Activated CD4-positive, alpha-beta T cell treated with anti-CD3 and anti-CD28 coated beads, Interleukin-2, amount 50 U/mL, for 48 hours (primary cell): Measurements from ENCODE around the gene SKIDA1.
A peak's percentile ranks its signal among the peaks of the same experiment; 100 is the strongest.

Source experiments
- DNase-seq, 2 experiments: peaks; one replicate each; pipeline ENCODE4 v3.0.0-alpha.2; 2020

Gene SKIDA1

GRCh38 chr10:21528236-21529031 is 3.0 kb upstream of the SKIDA1 start:
- no peak for DNase-seq

GRCh38 chr10:21527598-21528235 is 2.2 kb upstream of the SKIDA1 start:
- no peak for DNase-seq

GRCh38 chr10:21526860-21527597 is 1.5 kb upstream of the SKIDA1 start:
- peak; percentile 53 to 60 for DNase-seq

GRCh38 chr10:21526188-21526859 is 842 bp upstream of the SKIDA1 start:
- peak; percentile 66 to 69 for DNase-seq

DNA sequence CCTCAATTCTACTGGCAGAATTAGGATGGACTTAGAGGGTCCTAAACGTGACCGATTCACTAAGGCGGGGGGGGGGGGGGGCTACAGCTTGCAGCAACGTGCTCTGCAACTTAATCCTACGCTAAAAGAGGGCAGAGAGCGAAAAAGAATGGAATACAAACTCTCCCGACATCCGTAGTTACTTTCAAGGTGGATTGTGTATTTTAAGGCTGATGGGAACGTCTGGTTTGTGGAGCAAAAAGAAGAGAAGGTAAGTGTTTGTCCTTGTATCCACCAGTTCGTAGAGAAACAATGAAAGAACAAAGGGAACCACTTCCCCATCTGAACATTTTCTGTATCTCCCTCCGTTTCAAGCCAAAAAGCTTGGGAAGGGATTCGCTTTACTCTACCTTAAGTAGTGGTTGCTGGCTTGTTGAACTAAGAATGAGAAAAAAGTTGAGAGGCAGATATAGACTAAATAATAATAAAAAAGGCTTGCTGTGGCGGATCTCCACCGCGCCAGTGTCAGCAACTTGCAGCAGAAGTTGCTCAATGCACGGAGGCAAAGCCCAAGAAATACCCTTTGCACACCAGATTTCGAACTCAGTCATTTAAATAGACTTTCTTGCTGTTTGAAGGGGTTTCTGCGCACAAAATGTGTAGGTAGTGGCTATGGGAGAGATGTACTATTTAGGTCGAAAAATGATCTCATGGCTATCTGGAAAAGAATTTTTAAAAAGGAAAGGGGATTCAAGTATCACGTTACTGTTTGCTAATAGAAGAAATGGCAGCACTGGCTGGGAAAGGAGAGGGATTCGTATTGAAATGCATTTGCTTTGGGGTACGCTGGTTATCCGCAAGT is 736 bp downstream of the SKIDA1 start:
- no peak for DNase-seq

- no peak for DNase-seq
These were observed 1.4 kb downstream of the SKIDA1 start for GRCh38 chr10:21524131-21524525.

GRCh38 chr10:21523557-21524008 is 1.9 kb downstream of the SKIDA1 start:
- no peak for DNase-seq

DNA sequence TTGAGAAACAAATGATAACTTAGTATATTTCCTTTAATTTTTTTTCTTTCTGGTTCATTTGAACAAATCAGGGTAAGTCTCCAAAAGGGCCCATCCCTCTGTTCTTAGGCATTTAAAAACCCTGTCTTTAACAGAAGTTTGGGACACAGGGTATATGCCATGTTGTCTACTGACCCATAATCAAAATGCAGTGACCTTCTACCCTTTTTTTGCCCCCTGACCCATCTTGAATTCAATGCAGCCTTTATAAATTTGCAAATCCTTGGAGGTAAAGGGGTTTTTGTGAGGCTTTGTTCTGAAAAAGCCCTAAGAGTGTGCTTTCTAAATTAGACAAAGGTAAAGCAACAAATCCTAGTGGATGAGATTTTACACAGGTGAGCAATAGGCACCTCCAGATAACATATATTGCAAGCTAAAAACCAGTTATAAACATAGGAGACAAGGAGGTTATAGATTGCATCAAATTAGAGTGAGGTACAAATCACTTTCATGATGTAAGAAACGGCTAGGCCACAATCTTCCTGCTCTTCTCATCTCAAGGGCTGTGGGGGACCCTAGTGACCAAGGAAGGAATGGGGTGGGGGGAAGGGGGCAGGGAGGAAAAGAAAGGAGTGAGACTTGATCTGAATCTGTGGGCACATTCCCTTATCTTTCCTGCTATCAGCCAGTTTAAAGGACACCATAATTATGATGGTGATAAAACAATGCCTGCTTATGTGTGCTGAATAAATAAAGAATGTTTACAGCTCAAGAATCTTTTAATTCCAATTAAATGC is 2.7 kb downstream of the SKIDA1 start:
- no peak for DNase-seq

GRCh38 chr10:21521751-21522533 is 3.5 kb downstream of the SKIDA1 start:
- DNase-seq, result no peak

GRCh38 chr10:21520949-21521348 is 4.5 kb downstream of the SKIDA1 start:
- no peak for DNase-seq

GRCh38 chr10:21520509-21520908 is 5.0 kb downstream of the SKIDA1 start:
- DNase-seq, result no peak

DNA sequence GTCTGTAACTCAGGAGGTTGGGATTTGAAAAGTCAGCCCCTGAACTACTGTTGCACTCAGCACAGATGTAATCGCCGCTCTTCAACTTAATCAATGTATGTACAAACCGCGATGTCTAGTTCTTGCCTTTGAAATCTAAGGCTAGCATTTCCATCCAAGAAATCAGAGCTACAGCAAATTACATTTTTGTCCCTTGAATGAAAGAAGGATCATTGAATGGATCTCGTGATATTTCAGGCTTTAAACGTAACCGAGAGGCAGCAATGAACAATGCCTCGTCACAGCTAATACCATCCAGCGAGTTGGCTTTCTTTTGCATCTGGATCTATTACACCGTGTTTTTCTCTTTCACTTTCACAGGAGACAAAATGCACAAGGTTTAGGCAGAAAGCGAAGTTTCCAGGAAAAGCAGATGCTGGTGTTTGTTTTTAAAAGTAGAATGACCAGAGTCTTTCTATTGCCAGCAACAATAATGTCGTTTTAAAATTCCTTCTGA is 5.5 kb downstream of the SKIDA1 start:
- DNase-seq, result no peak

GRCh38 chr10:21519397-21519933 is 6.0 kb downstream of the SKIDA1 start:
- DNase-seq, result no peak

GRCh38 chr10:21518641-21519396 is 6.7 kb downstream of the SKIDA1 start:
- no peak for DNase-seq

- no peak for DNase-seq
These were observed 7.3 kb downstream of the SKIDA1 start for GRCh38 chr10:21518149-21518640.

GRCh38 chr10:21517134-21518031 is 8.1 kb downstream of the SKIDA1 start:
- peak; percentile 32 to 47 for DNase-seq

DNA sequence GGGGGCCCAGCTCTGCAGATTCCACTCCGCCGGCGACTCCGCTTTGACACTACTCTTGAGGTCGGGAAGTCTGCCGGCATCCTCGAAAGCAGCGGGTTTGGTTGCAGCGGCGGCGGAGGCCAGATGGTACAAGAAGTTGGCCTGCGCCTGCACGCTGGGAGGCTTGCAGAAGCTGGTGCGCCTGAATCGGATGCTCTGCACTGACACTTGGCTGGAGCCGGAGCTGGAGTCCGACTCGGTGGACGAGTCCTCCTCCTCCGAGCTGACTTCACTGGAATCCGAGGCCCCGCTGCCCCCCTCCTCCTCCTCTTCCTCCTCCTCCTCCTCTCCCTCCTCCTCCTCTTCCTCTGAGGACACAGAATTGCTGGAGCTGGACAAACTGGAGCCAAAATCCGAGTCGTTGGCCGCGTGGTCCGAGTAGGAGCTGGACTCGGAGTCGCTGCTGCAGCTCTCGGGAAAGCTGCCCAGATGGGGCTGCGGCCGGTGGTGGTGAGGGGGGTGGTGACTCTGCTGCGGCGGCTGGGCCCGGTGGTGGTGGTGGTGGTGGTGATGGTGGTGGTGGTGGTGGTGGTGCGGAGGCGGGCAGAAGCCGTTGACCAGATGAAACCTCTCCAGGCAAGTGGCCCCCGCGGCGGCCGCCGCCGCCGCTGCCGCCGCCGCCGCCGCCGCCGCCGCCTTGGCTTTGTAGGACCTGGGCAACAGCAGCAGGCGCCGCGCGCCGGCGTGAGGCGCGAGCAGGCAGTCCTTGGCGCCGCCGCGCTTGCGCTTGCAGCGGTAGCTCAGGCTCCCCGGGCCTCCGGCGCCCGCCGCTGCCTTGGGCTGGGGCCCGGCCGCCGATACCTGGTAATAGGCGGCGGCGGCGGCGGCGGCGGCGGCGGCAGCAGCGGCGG is 9.0 kb downstream of the SKIDA1 start:
- peak; percentile 44 to 51 for DNase-seq
